Astrocyte (in vitro differentiated cells and primary cell): ENCODE results near the gene MAPK1IP1L. TPM values are rescaled to one million over a fixed set of nuclear protein-coding genes. Genes with fewer than 3 reads are reported as not detected.
A peak's percentile ranks its signal among the peaks of the same experiment; 100 is the strongest.
"Not testable (repeated sequence)": the region's sequence is repeated elsewhere in the genome, so short reads cannot be mapped to it uniquely, and the experiment has no call there.

ENCODE experiments used
- DNase-seq: peaks from one replicate; pipeline ENCODE4 v3.0.0-alpha.2; 2010; ENCODE audit warnings: low read depth
- FAIRE-seq: peaks from 2 replicates; lab custom pipeline; 2011; peaks lifted over from hg19 to GRCh38; lab: Jason Lieb, UNC
- H2AFZ ChIP-seq: 2 replicates; pipeline ENCODE4 v1.6.0; 2012; ENCODE audit warnings: low read depth, low read length, inconsistent platforms
- H3K27ac ChIP-seq: 2 replicates; pipeline ENCODE4 v1.5.1; 2011; ENCODE audit warnings: low read depth, low read length, inconsistent platforms
- H3K27me3 ChIP-seq: 2 replicates; pipeline ENCODE4 v1.6.0; 2011; ENCODE audit warnings: low read length, inconsistent platforms; ENCODE audit not compliant: insufficient read depth
- H3K36me3 ChIP-seq: 2 replicates; pipeline ENCODE4 v1.5.1; 2011; ENCODE audit warnings: low read length, inconsistent platforms; ENCODE audit not compliant: insufficient read depth
- H3K4me1 ChIP-seq: 2 replicates; pipeline ENCODE4 v1.5.1; 2011; ENCODE audit warnings: low read length, inconsistent platforms; ENCODE audit not compliant: insufficient read depth
- H3K4me2 ChIP-seq: 2 replicates; pipeline ENCODE4 v1.6.0; 2012; ENCODE audit warnings: low read length, inconsistent platforms
- H3K4me3 ChIP-seq: 2 replicates; pipeline ENCODE4 v1.5.1; 2011; ENCODE audit warnings: low read depth, mild to moderate bottlenecking, low read length, inconsistent platforms; ENCODE audit not compliant: insufficient read depth
- H3K79me2 ChIP-seq: 2 replicates; pipeline ENCODE4 v1.6.0; 2012; ENCODE audit warnings: mild to moderate bottlenecking, low read length, inconsistent platforms; ENCODE audit not compliant: insufficient read depth
- H3K9ac ChIP-seq: 2 replicates; pipeline ENCODE4 v1.6.0; 2012; ENCODE audit warnings: mild to moderate bottlenecking, low read length, inconsistent platforms
- H3K9me3 ChIP-seq: 2 replicates; pipeline ENCODE4 v1.5.1; 2012; ENCODE audit warnings: low read depth, mild to moderate bottlenecking, low read length, inconsistent platforms; ENCODE audit not compliant: insufficient read depth
- H4K20me1 ChIP-seq: 2 replicates; pipeline ENCODE4 v1.6.0; 2012; ENCODE audit warnings: low read length, inconsistent platforms; ENCODE audit not compliant: insufficient read depth
- H3K27ac Mint-ChIP-seq: one replicate; pipeline ENCODE4 v1.8.0; 2021; ENCODE audit warnings: mild to moderate bottlenecking, mixed read lengths; ENCODE audit not compliant: unreplicated experiment
- H3K27me3 Mint-ChIP-seq: one replicate; pipeline ENCODE4 v1.8.0; 2021; ENCODE audit warnings: low read depth, mixed read lengths; ENCODE audit not compliant: unreplicated experiment
- H3K36me3 Mint-ChIP-seq: one replicate; pipeline ENCODE4 v1.8.0; 2021; ENCODE audit warnings: low read depth, mixed read lengths; ENCODE audit not compliant: unreplicated experiment
- H3K4me1 Mint-ChIP-seq: one replicate; pipeline ENCODE4 v1.8.0; 2021; ENCODE audit warnings: low read depth, mixed read lengths; ENCODE audit not compliant: unreplicated experiment
- H3K4me3 Mint-ChIP-seq: one replicate; pipeline ENCODE4 v1.8.0; 2021; ENCODE audit warnings: mild to moderate bottlenecking, moderate library complexity, mixed read lengths; ENCODE audit not compliant: unreplicated experiment
- H3K9me3 Mint-ChIP-seq: one replicate; pipeline ENCODE4 v1.8.0; 2021; ENCODE audit warnings: mild to moderate bottlenecking, mixed read lengths; ENCODE audit not compliant: unreplicated experiment
- EZH2 ChIP-seq: IDR thresholded peaks from 2 replicates; pipeline ENCODE4 v1.6.1; 2012; ENCODE audit warnings: mild to moderate bottlenecking, low read length, inconsistent platforms; ENCODE audit not compliant: insufficient read depth
- total RNA-seq: library from RNA; stranded (reverse); gene quantifications from 2 replicates; pipeline ENCODE4 v1.2.1, GENCODE V29; 2021
- TF ChIP-seq, protein P1 (sequence below): IDR thresholded peaks from 2 replicates; pipeline ENCODE4 v1.5.1; 2011; ENCODE audit warnings: low read depth, mild to moderate bottlenecking, inconsistent platforms, low read length, moderate library complexity; ENCODE audit not compliant: insufficient read depth

The MAPK1IP1L gene
- total RNA-seq, 1 donor from 2014 or later = 111 TPM

- Histone ChIP-seq H3K27me3 (no peaks in the 10 kb centered on the region), H3K27ac (peak overlapping the region; percentile 92), H2AFZ (no peak overlapping the region), H3K9ac (peak overlapping the region; percentile 93), H3K9me3 (no peaks in the 10 kb centered on the region), H4K20me1 (peaks cover 32% of the 10 kb centered on the region), H3K4me2 (peak overlapping the region; percentile 87), H3K79me2 (peaks cover 88% of the 10 kb centered on the region), H3K4me3 (peak overlapping the region; percentile 94), H3K4me1 (peaks cover 23% of the 10 kb centered on the region), H3K36me3 (no peaks in the 10 kb centered on the region)
- H3K9me3 Mint-ChIP-seq = no peaks in the 10 kb centered on the region
- H3K36me3 Mint-ChIP-seq = no peaks in the 10 kb centered on the region
- H3K27me3 Mint-ChIP-seq = no peaks in the 10 kb centered on the region
- no peak for FAIRE-seq
- DNase-seq = no peak
- peak overlapping the region; percentile 97 for H3K27ac Mint-ChIP-seq
- H3K4me1 Mint-ChIP-seq = peaks cover 30% of the 10 kb centered on the region
- H3K4me3 Mint-ChIP-seq = peak overlapping the region; percentile 96
- TF ChIP-seq EZH2 = no peak
- TF ChIP-seq, protein P1, sequence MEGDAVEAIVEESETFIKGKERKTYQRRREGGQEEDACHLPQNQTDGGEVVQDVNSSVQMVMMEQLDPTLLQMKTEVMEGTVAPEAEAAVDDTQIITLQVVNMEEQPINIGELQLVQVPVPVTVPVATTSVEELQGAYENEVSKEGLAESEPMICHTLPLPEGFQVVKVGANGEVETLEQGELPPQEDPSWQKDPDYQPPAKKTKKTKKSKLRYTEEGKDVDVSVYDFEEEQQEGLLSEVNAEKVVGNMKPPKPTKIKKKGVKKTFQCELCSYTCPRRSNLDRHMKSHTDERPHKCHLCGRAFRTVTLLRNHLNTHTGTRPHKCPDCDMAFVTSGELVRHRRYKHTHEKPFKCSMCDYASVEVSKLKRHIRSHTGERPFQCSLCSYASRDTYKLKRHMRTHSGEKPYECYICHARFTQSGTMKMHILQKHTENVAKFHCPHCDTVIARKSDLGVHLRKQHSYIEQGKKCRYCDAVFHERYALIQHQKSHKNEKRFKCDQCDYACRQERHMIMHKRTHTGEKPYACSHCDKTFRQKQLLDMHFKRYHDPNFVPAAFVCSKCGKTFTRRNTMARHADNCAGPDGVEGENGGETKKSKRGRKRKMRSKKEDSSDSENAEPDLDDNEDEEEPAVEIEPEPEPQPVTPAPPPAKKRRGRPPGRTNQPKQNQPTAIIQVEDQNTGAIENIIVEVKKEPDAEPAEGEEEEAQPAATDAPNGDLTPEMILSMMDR = no peak
These were observed 23.4 kb upstream of the MAPK1IP1L start for GRCh38 chr14:55028066-55028465.

DNA sequence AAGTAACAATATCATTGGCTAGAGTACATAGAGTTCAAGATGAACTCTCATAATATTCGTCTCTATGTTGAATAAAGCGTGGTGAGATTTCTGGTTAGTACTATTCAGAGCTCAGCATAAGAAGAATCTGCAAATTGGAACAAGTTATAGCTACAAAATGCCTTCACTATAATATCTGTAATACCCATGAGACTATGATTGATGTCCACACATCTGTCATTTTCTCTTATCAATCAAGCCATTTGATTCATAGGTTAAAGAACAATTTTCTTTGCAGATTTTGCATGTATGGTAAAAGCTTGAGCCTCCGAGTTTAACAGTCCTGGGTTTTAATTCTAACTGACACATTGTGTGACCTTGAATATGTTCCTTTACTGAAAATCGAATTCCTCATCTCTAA, 23.0 kb upstream of the MAPK1IP1L start:
- TF ChIP-seq EZH2 = no peak
- TF ChIP-seq, protein P1 = no peak
- peak overlapping the region; percentile 94 for H3K4me3 ChIP-seq
- no peak overlapping the region for H3K27ac ChIP-seq
- FAIRE-seq = no peak
- H3K36me3 ChIP-seq = no peaks in the 10 kb centered on the region
- no peak overlapping the region for H2AFZ ChIP-seq
- no peaks in the 10 kb centered on the region for H3K27me3 ChIP-seq
- peak overlapping the region; percentile 93 for H3K9ac ChIP-seq
- Mint-ChIP-seq H3K4me3 (peak overlapping the region; percentile 96), H3K27ac (peak overlapping the region; percentile 35), H3K36me3 (peaks cover under 1% of the 10 kb centered on the region), H3K9me3 (no peaks in the 10 kb centered on the region), H3K4me1 (peaks cover 30% of the 10 kb centered on the region), H3K27me3 (no peaks in the 10 kb centered on the region)
- H3K9me3 ChIP-seq = no peaks in the 10 kb centered on the region
- DNase-seq = no peak
- peak overlapping the region; percentile 87 for H3K4me2 ChIP-seq
- H3K79me2 ChIP-seq = peaks cover 88% of the 10 kb centered on the region
- peaks cover 32% of the 10 kb centered on the region for H4K20me1 ChIP-seq
- peaks cover 23% of the 10 kb centered on the region for H3K4me1 ChIP-seq

GRCh38 chr14:55031190-55031589, 20.3 kb upstream of the MAPK1IP1L start:
- Histone ChIP-seq H3K27ac (no peak overlapping the region), H3K27me3 (no peaks in the 10 kb centered on the region), H3K4me2 (no peak overlapping the region), H3K79me2 (peaks cover 91% of the 10 kb centered on the region), H3K9me3 (no peaks in the 10 kb centered on the region), H3K4me1 (peaks cover 14% of the 10 kb centered on the region), H3K4me3 (no peak overlapping the region), H2AFZ (no peak overlapping the region), H3K9ac (no peak overlapping the region), H3K36me3 (no peaks in the 10 kb centered on the region), H4K20me1 (peaks cover 40% of the 10 kb centered on the region)
- no peaks in the 10 kb centered on the region for H3K27me3 Mint-ChIP-seq
- no peak overlapping the region for H3K4me3 Mint-ChIP-seq
- H3K9me3 Mint-ChIP-seq = no peaks in the 10 kb centered on the region
- peaks cover 21% of the 10 kb centered on the region for H3K4me1 Mint-ChIP-seq
- FAIRE-seq (no peak), DNase-seq (no peak)
- H3K36me3 Mint-ChIP-seq = peaks cover 10% of the 10 kb centered on the region
- TF ChIP-seq, protein P1 = no peak
- TF ChIP-seq EZH2 = no peak
- no peak overlapping the region for H3K27ac Mint-ChIP-seq

DNA sequence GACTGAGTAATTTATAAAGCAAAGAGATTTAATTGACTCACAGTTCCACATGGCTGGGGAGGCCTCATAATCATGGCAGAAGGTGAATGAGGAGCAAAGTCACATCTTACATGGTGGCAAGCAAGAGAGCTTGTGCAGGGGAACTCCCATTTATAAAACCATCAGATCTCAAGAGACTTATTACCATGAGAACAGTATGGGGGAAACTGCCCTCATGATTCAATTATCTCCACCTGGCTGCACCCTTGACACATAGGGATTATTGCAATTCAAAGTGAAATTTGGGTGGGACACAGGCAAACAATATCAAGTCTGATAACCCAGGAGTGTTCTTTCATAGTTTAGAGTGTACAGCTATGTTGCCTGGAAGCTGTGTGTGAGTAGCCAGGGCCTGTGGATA, 13.5 kb upstream of the MAPK1IP1L start:
- H3K4me2 ChIP-seq, DNase-seq, H3K27ac Mint-ChIP-seq, H3K9me3 ChIP-seq, H3K4me1 ChIP-seq, H2AFZ ChIP-seq, FAIRE-seq, H3K4me1 Mint-ChIP-seq, H3K36me3 ChIP-seq, H3K27me3 ChIP-seq, H3K4me3 ChIP-seq, H3K27ac ChIP-seq, H3K4me3 Mint-ChIP-seq, H3K27me3 Mint-ChIP-seq, H3K9ac ChIP-seq, H3K9me3 Mint-ChIP-seq: not testable (repeated sequence)
- peaks cover 18% of the 10 kb centered on the region for H3K36me3 Mint-ChIP-seq
- peaks cover 65% of the 10 kb centered on the region for H3K79me2 ChIP-seq
- peaks cover 34% of the 10 kb centered on the region for H4K20me1 ChIP-seq
